ENCODE data around the gene SLC66A3. TPM values are rescaled to one million over a fixed set of nuclear protein-coding genes. Genes with fewer than 3 reads are reported as not detected.

The SLC66A3 gene
- total RNA-seq, 1 experiment from 2014 or later: 12.5 TPM

GRCh38 chr2:11220445-11220844 lies 65.2 kb downstream of the SLC66A3 start:
- ChIA-PET POLR2A (no interaction called here), CTCF (no interaction called here)
- H3K27ac Mint-ChIP-seq: peak overlapping the region; percentile 45
- ATAC-seq (no peak), DNase-seq (ENCODE audit: low spot score) (no peak)
- TF ChIP-seq PREB (CRISPR knock-in tag; IDR thresholded peaks at IDR 0.05; ENCODE audit: borderline replicate concordance): no peak
- no peak for TF ChIP-seq PRRX2 (CRISPR knock-in tag; IDR thresholded peaks at IDR 0.05)
- no peak for TF ChIP-seq RELA (CRISPR knock-in tag; IDR thresholded peaks at IDR 0.05; ENCODE audit: borderline replicate concordance)
- no peak for TF ChIP-seq ZNF416 (CRISPR knock-in tag; IDR thresholded peaks at IDR 0.05)
- no peak for TF ChIP-seq ZNF232 (CRISPR knock-in tag; IDR thresholded peaks at IDR 0.05)
- no peak for TF ChIP-seq CBFB (CRISPR knock-in tag; IDR thresholded peaks at IDR 0.05; ENCODE audit: low read depth)
- TF ChIP-seq AR (CRISPR knock-in tag; IDR thresholded peaks at IDR 0.05): no peak
- TF ChIP-seq HMGXB4 (CRISPR knock-in tag; IDR thresholded peaks at IDR 0.05): no peak
- TF ChIP-seq NFATC4 (CRISPR knock-in tag; IDR thresholded peaks at IDR 0.05): no peak
- TF ChIP-seq ZSCAN18 (CRISPR knock-in tag; IDR thresholded peaks at IDR 0.05): no peak
- peaks cover 28% of the 10 kb centered on the region for H3K4me1 Mint-ChIP-seq
- no peaks in the 10 kb centered on the region for H3K27me3 Mint-ChIP-seq (ENCODE audit: low read depth)
- H3K9me3 Mint-ChIP-seq: peaks cover 4% of the 10 kb centered on the region; the same call in 1 of the 2 replicates
- H3K36me3 Mint-ChIP-seq: peaks cover 29% of the 10 kb centered on the region
- no peak overlapping the region for H3K4me3 Mint-ChIP-seq

GRCh38 chr2:11222845-11223244 lies 67.6 kb downstream of the SLC66A3 start:
- Mint-ChIP-seq H3K4me3 (no peak overlapping the region), H3K27ac (no peak overlapping the region), H3K36me3 (peaks cover 19% of the 10 kb centered on the region), H3K9me3 (peaks cover 4% of the 10 kb centered on the region; the same call in 1 of the 2 replicates), H3K27me3 (ENCODE audit: low read depth) (no peaks in the 10 kb centered on the region), H3K4me1 (peaks cover 31% of the 10 kb centered on the region)
- TF ChIP-seq PRRX2 (CRISPR knock-in tag; IDR thresholded peaks at IDR 0.05) (no peak), NR2C2 (CRISPR knock-in tag; IDR thresholded peaks at IDR 0.05) (no peak), TEAD1 (CRISPR knock-in tag; IDR thresholded peaks at IDR 0.05) (no peak), FOXK1 (CRISPR knock-in tag; IDR thresholded peaks at IDR 0.05) (no peak), SOX15 (CRISPR knock-in tag; IDR thresholded peaks at IDR 0.05) (no peak), CREM (CRISPR knock-in tag; IDR thresholded peaks at IDR 0.05) (no peak), FOXP4 (CRISPR knock-in tag; IDR thresholded peaks at IDR 0.05) (no peak), ZMAT4 (CRISPR knock-in tag; IDR thresholded peaks at IDR 0.05) (no peak), CREB1 (CRISPR knock-in tag; IDR thresholded peaks at IDR 0.05) (no peak), USF2 (CRISPR knock-in tag; IDR thresholded peaks at IDR 0.05) (no peak)
- DNase-seq (ENCODE audit: low spot score) (no peak), ATAC-seq (no peak)
- CTCF ChIA-PET: no interaction called here
- POLR2A ChIA-PET: no interaction called here
